Astrocyte of the cerebellum (primary cell): ENCODE data around the gene AKT1.

Source experiments
- DNase-seq: peaks from one replicate; pipeline ENCODE4 v3.0.0-alpha.2; 2011; ENCODE audit warnings: low read depth
- H3K4me3 ChIP-seq: 2 replicates; pipeline ENCODE4 v1.5.1; 2011; ENCODE audit warnings: mild to moderate bottlenecking, low read depth, low read length, moderate library complexity
- CTCF ChIP-seq: IDR thresholded peaks from 2 replicates; pipeline ENCODE4 v1.5.1; 2012; ENCODE audit warnings: low read length, low read depth, moderate library complexity, mild to moderate bottlenecking; ENCODE audit errors: missing control alignments
- in situ Hi-C: cut with HindIII; loops from 2 replicates; pipeline ENCODE4 v1.10.0; 2017; ENCODE audit warnings: low sequenced_read_pairs

The AKT1 gene

GRCh38 chr14:104766256-104766862 lies 29.2 kb downstream of the AKT1 start:
- in situ Hi-C loops: no loop called here
- no peak for DNase-seq
- TF ChIP-seq CTCF: no peak
- H3K4me3 ChIP-seq: no peak overlapping the region

GRCh38 chr14:104765517-104765916 lies 30.0 kb downstream of the AKT1 start:
- no peak for TF ChIP-seq CTCF
- DNase-seq: no peak
- in situ Hi-C loops: no loop called here
- no peak overlapping the region for H3K4me3 ChIP-seq

- in situ Hi-C loops: no loop called here
- TF ChIP-seq CTCF: no peak
- no peak for DNase-seq
- H3K4me3 ChIP-seq: no peak overlapping the region
These were observed 36.3 kb downstream of the AKT1 start for GRCh38 chr14:104758981-104759969.

DNA sequence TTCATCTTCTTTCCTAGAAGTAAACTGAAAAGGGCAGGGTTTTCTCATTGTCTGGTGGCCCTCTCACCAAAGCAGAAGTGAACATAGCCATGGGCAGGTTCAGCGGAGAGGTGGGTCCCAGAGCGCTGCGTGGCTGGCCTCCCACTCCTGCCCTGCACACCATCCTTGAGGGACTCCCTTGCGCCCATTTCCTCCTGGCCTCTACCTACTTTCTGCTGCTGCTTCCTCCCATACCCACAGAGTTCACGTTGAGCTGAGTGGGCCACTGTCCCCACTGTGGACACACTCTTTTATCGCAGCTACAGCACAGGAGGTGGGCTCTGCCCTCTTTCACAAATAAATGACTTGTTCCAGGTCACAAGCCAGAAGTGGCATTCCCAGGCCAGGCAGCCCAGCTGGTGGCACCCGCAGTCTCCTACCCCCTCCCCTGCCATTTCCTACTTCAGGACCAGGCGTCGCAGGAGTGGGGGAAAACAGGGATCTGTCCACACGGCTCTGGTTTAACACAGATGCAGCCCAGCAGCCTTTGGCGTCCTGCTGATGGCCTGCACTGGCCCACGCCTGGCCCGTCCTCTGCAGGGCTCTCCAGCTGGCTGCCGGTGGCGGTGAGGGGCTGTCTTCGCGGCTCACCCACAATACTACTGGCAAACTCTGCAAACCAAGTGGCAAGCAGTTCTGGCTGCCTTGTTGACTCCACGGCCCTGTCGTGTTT lies 37.7 kb downstream of the AKT1 start:
- in situ Hi-C loops: no loop called here
- TF ChIP-seq CTCF: no peak
- DNase-seq: no peak
- H3K4me3 ChIP-seq: no peak overlapping the region

- in situ Hi-C loops: no loop called here
- H3K4me3 ChIP-seq: no peak overlapping the region
- TF ChIP-seq CTCF: no peak
- DNase-seq: no peak
These were observed 38.3 kb downstream of the AKT1 start for GRCh38 chr14:104757238-104757585.

DNA sequence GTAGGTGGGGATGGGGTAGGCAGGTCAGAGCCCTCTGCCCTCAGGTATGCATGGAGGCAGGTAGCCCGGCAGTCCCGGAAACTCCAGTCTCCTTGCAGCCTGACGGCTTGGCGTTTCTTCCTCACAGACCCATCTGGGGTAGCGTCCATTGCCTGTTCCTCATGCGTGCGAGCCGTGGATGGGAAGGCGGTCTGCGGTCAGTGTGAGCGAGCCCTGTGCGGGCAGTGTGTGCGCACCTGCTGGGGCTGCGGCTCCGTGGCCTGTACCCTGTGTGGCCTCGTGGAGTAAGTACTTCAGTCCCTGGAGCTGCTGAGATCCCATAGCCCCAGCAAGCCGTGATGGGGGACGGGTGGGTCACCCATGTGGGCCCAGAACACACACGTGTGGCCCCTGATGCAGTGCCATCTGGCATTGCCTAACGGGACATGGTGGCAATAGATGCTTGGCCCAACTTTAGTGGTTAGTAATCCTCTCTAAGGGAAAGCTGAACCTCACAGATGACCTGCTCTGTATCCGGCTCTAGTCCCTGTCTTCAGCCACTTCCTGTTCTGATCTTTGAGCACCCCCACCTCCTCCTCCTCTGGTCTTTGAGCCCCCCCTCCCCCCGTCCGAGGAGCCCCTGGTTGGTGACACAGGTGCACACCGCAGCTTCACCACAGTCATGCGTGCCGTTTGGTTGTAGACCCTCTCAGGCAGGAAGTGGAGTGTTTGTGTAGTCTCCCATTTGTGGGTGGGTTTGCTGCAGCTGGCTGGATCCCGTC lies 38.9 kb downstream of the AKT1 start:
- DNase-seq: no peak
- TF ChIP-seq CTCF: no peak
- no peak overlapping the region for H3K4me3 ChIP-seq
- in situ Hi-C loops: no loop called here
